Loucy (cell line): Measurements from ENCODE around the gene ABCG4.

Source experiments
- EZH2phosphoT487 ChIP-seq: fragments of 200-600 bp; IDR thresholded peaks from 2 replicates; pipeline ENCODE4 v1.6.1; 2018; ENCODE audit warnings: antibody characterized with exemption, mild to moderate bottlenecking, moderate library complexity, borderline replicate concordance
- TF ChIP-seq, protein P1 (sequence below): fragments of 200-600 bp; sonication (generic); conservative IDR thresholded peaks from 2 replicates; pipeline ENCODE4 v1.5.1; 2014; ENCODE audit warnings: mild to moderate bottlenecking, antibody characterized with exemption, low read length

DNA sequence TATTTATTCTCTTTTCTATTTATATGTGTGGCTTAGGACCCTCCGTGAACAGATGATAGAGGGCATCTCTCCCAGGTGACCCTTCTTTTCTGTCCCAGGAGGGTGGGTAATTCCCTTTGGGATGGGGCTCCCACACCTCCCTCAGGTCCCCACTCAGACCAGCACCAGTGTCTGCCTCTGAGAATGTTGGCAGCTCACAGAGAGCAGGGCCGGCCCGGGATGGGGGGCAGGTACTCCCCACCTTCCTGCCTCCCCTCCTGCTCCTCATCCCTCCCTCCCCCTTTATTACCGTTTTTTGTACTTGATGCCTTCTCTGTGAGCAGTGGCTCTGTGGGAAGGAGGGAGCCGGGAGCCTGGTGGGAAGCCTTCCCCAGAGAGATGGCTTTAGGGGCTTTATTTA is 32.3 kb upstream of the ABCG4 start:
- TF ChIP-seq, protein P1, sequence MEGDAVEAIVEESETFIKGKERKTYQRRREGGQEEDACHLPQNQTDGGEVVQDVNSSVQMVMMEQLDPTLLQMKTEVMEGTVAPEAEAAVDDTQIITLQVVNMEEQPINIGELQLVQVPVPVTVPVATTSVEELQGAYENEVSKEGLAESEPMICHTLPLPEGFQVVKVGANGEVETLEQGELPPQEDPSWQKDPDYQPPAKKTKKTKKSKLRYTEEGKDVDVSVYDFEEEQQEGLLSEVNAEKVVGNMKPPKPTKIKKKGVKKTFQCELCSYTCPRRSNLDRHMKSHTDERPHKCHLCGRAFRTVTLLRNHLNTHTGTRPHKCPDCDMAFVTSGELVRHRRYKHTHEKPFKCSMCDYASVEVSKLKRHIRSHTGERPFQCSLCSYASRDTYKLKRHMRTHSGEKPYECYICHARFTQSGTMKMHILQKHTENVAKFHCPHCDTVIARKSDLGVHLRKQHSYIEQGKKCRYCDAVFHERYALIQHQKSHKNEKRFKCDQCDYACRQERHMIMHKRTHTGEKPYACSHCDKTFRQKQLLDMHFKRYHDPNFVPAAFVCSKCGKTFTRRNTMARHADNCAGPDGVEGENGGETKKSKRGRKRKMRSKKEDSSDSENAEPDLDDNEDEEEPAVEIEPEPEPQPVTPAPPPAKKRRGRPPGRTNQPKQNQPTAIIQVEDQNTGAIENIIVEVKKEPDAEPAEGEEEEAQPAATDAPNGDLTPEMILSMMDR: no peak
- TF ChIP-seq EZH2phosphoT487: no peak
